Dedifferentiated amniotic fluid mesenchymal stem cell (primary cell): Measurements from ENCODE around the gene MVB12B.
"Not testable (repeated sequence)": the region's sequence is repeated elsewhere in the genome, so short reads cannot be mapped to it uniquely, and the experiment has no call there.

Source experiments
- DNase-seq: peaks from one replicate; pipeline ENCODE4 v3.0.0-alpha.2; 2016; ENCODE audit errors: extremely low spot score

The MVB12B gene

GRCh38 chr9:126536841-126537465 is 210.3 kb downstream of the MVB12B start:
- DNase-seq: no peak

- no peak for DNase-seq
Measured at GRCh38 chr9:126538550-126538949, 211.9 kb downstream of the MVB12B start.

GRCh38 chr9:126540398-126540797 is 213.8 kb downstream of the MVB12B start:
- not testable (repeated sequence) for DNase-seq

GRCh38 chr9:126543490-126543889 is 216.9 kb downstream of the MVB12B start:
- no peak for DNase-seq

GRCh38 chr9:126545106-126545505 is 218.5 kb downstream of the MVB12B start:
- DNase-seq: no peak

- DNase-seq: no peak
Measured at GRCh38 chr9:126546036-126546435, 219.4 kb downstream of the MVB12B start.

- DNase-seq: no peak
Measured at GRCh38 chr9:126548312-126548711, 221.7 kb downstream of the MVB12B start.

GRCh38 chr9:126549246-126550006 is 222.8 kb downstream of the MVB12B start:
- DNase-seq: no peak

- DNase-seq: no peak
Measured at GRCh38 chr9:126550891-126551351, 224.3 kb downstream of the MVB12B start.

GRCh38 chr9:126551812-126552211 is 225.2 kb downstream of the MVB12B start:
- DNase-seq: no peak

- no peak for DNase-seq
Measured at GRCh38 chr9:126554292-126554691, 227.7 kb downstream of the MVB12B start.

GRCh38 chr9:126555421-126555820 is 228.8 kb downstream of the MVB12B start:
- DNase-seq: not testable (repeated sequence)
